K562 (cell line): ENCODE data around the gene SLC38A8.

Source experiments
- CBX2 ChIP-seq: fragments of 200-600 bp; sonication (generic); IDR thresholded peaks from one replicate; pipeline ENCODE4 v1.6.1; 2012; ENCODE audit warnings: mild to moderate bottlenecking, low read length, inconsistent platforms; ENCODE audit not compliant: insufficient read depth, poor library complexity, severe bottlenecking
- E2F5 ChIP-seq: sonication (generic); formaldehyde crosslinking; IDR thresholded peaks from 2 replicates; pipeline ENCODE4 v1.8.0; 2022; ENCODE audit warnings: mild to moderate bottlenecking, missing genetic modification reagents
- GABPA ChIP-seq: fragments of 200-800 bp; sonication (Bioruptor generic); conservative IDR thresholded peaks from 2 replicates; pipeline ENCODE4 v1.6.1; 2016; ENCODE audit warnings: low read depth, missing genetic modification characterization, missing compliant biosample characterization
- HDAC8 ChIP-seq: fragments of 450-650 bp; IDR thresholded peaks from 2 replicates; pipeline ENCODE4 v1.6.1; 2016; ENCODE audit warnings: mild to moderate bottlenecking, missing genetic modification characterization, moderate library complexity, missing compliant biosample characterization
- HINFP ChIP-seq: fragments of 450-650 bp; conservative IDR thresholded peaks from 2 replicates; pipeline ENCODE4 v1.6.1; 2016; ENCODE audit warnings: missing genetic modification characterization, low read depth, mild to moderate bottlenecking, control low read depth, missing compliant biosample characterization
- NBN ChIP-seq: fragments of 450-650 bp; IDR thresholded peaks from 2 replicates; pipeline ENCODE4 v1.6.1; 2016; ENCODE audit warnings: low read depth, mild to moderate bottlenecking
- NR3C1 ChIP-seq: sonication (generic); formaldehyde crosslinking; IDR thresholded peaks from 2 replicates; pipeline ENCODE4 v1.8.1; 2022; ENCODE audit warnings: missing genetic modification reagents
- RB1 ChIP-seq: fragments of 450-650 bp; IDR thresholded peaks from 2 replicates; pipeline ENCODE4 v1.6.1; 2017; ENCODE audit warnings: low read depth, mild to moderate bottlenecking
- TFAM ChIP-seq: fragments of 250-450 bp; sonication (Bioruptor Pico); conservative IDR thresholded peaks from 2 replicates; pipeline ENCODE4 v1.5.0; 2021; ENCODE audit warnings: mild to moderate bottlenecking, moderate library complexity
- ZBTB43 ChIP-seq: sonication (generic); formaldehyde crosslinking; IDR thresholded peaks from 2 replicates; pipeline ENCODE4 v1.8.0; 2023; ENCODE audit warnings: mild to moderate bottlenecking, missing genetic modification reagents
- ZNF398 ChIP-seq: fragments of 250-450 bp; sonication (Bioruptor Pico); IDR thresholded peaks from 2 replicates; pipeline ENCODE4 v1.8.0; 2021; ENCODE audit warnings: moderate library complexity, mild to moderate bottlenecking, inconsistent platforms
- TF ChIP-seq, protein P1 (sequence below), 2 experiments: IDR thresholded peaks; 2 replicates each; pipeline ENCODE4 v1.6.1; 2012; ENCODE audit warnings: improper control_type of control experiment in 2 of 2, low read depth in 2 of 2, low read length in 2 of 2, borderline replicate concordance in 1 of 2

DNA sequence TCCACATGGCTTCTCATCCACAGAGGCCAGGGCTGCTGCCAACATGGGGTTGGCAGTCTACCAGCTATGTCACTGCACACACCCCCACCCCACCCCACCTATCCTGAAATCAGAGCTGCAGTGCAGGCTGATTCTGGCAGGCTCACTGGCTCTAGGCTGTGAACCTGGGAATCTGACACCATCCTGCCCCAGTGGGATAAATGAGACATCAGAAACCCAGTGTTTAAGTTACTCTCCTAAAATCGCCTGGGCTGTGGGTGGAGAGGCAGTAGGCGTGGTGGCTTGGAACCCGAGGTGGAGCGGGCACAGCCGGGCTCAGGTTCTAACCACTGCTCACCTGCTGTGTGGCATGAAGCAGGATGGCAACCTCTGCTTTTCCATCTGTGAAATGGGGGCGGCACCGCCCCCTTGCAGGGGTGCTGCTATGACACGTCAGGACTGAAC is 5.6 kb downstream of the SLC38A8 start:
- TF ChIP-seq CBX2 (no peak), GABPA (tag) (no peak), RB1 (no peak), NBN (no peak), ZBTB43 (CRISPR knock-in tag) (no peak), ZNF398 (CRISPR knock-in tag) (no peak), HINFP (no peak), TFAM (CRISPR knock-in tag) (no peak), E2F5 (CRISPR knock-in tag) (no peak), HDAC8 (tag) (no peak), NR3C1 (CRISPR knock-in tag) (no peak)
- TF ChIP-seq, protein P1, sequence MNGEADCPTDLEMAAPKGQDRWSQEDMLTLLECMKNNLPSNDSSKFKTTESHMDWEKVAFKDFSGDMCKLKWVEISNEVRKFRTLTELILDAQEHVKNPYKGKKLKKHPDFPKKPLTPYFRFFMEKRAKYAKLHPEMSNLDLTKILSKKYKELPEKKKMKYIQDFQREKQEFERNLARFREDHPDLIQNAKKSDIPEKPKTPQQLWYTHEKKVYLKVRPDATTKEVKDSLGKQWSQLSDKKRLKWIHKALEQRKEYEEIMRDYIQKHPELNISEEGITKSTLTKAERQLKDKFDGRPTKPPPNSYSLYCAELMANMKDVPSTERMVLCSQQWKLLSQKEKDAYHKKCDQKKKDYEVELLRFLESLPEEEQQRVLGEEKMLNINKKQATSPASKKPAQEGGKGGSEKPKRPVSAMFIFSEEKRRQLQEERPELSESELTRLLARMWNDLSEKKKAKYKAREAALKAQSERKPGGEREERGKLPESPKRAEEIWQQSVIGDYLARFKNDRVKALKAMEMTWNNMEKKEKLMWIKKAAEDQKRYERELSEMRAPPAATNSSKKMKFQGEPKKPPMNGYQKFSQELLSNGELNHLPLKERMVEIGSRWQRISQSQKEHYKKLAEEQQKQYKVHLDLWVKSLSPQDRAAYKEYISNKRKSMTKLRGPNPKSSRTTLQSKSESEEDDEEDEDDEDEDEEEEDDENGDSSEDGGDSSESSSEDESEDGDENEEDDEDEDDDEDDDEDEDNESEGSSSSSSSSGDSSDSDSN (IDR thresholded peaks at IDR 0.05; ENCODE audit: borderline replicate concordance in 1 of 2, low read depth in 2 of 2, low read length in 2 of 2), result no peak
